GM12878 (cell line): ENCODE data around the gene CTSE. TPM values are rescaled to one million over a fixed set of nuclear protein-coding genes. Genes with fewer than 3 reads are reported as not detected.

Source experiments
- ASH2L ChIP-seq: fragments of 300-600, 200-600 bp; sonication (generic); IDR thresholded peaks from 2 replicates; pipeline ENCODE4 v1.6.1; 2017; ENCODE audit warnings: low read depth, mild to moderate bottlenecking, borderline replicate concordance
- BHLHE40 ChIP-seq, 2 experiments: fragments of 450-650 bp in 1 of 2; IDR thresholded peaks; 2 replicates each; pipeline ENCODE4 v1.6.1; 2011 to 2017; ENCODE audit warnings: low read depth in 2 of 2, borderline replicate concordance in 1 of 2, improper control_type of control experiment in 1 of 2, low read length in 1 of 2, mild to moderate bottlenecking in 1 of 2
- HDGF ChIP-seq: fragments of 450-650 bp; IDR thresholded peaks from 2 replicates; pipeline ENCODE4 v1.6.1; 2016; ENCODE audit warnings: antibody characterized with exemption
- MTA3 ChIP-seq: IDR thresholded peaks from 2 replicates; pipeline ENCODE4 v1.6.1; 2012; ENCODE audit warnings: low read length, inconsistent platforms, borderline replicate concordance
- POLR2AphosphoS2 ChIP-seq: IDR thresholded peaks from 2 replicates; pipeline ENCODE4 v1.6.1; 2011; ENCODE audit warnings: low read depth, mild to moderate bottlenecking, low read length, improper control_type of control experiment, moderate library complexity
- RB1 ChIP-seq: fragments of 450-650 bp; formaldehyde crosslinking; IDR thresholded peaks from 2 replicates; pipeline ENCODE4 v1.6.1; 2017; ENCODE audit warnings: mild to moderate bottlenecking, borderline replicate concordance
- RBBP5 ChIP-seq: fragments of 200-600 bp; sonication (generic); conservative IDR thresholded peaks from 2 replicates; pipeline ENCODE4 v1.6.1; 2016
- SIN3A ChIP-seq: IDR thresholded peaks from 2 replicates; pipeline ENCODE4 v1.6.1; 2012; ENCODE audit warnings: low read depth, low read length, improper control_type of control experiment
- SREBF1 ChIP-seq: IDR thresholded peaks from 2 replicates; pipeline ENCODE4 v1.6.1; 2012; ENCODE audit warnings: mild to moderate bottlenecking, low read length
- TARDBP ChIP-seq: IDR thresholded peaks from 2 replicates; pipeline ENCODE4 v1.6.1; 2016; ENCODE audit warnings: borderline replicate concordance
- polyA plus RNA-seq, 11 experiments: library from polyadenylated mRNA; depleted of rRNA in 4 of 11; unstranded in 6 of 11; stranded (reverse) in 5 of 11; fragments of >200 nt; fragmentation: Nextera tagmentation in 4 of 11; fragmentation: Illumina TruSeq in 1 of 11; extraction: Ambion mirVana in 4 of 11; extraction: Trizol in 1 of 11; gene quantifications; 1 replicate in 1 of 11; 2 replicates in 10 of 11; pipeline versions ENCODE4 v1.2.1 to v1.2.3, GENCODE V29; 2011 to 2016; ENCODE audit warnings: inconsistent platforms in 2 of 11, missing spikeins in 2 of 11, low read depth in 1 of 11
- total RNA-seq, 4 experiments: library from RNA; depleted of rRNA in 3 of 4; stranded (reverse); fragments of >200 nt in 3 of 4; fragmentation: Illumina TruSeq in 1 of 4; extraction: Trizol in 1 of 4; gene quantifications; 2 replicates each; pipeline versions ENCODE4 v1.2.1 to v1.2.3, GENCODE V29; 2013 to 2021
- TF ChIP-seq, protein P1 (sequence below): fragments of 450-650 bp; IDR thresholded peaks from 2 replicates; pipeline ENCODE4 v1.6.1; 2016; ENCODE audit warnings: mild to moderate bottlenecking, moderate library complexity, borderline replicate concordance
- TF ChIP-seq, protein P2 (sequence below): fragments of 450-650 bp; conservative IDR thresholded peaks from 2 replicates; pipeline ENCODE4 v1.6.1; 2017; ENCODE audit warnings: mild to moderate bottlenecking, moderate library complexity

The CTSE gene
- total and polyA plus RNA-seq, 10 of the 15 experiments (the other 5 are each of a cell fraction or from before 2014, with no cell fraction given): 0.26 TPM; not detected in 9

DNA sequence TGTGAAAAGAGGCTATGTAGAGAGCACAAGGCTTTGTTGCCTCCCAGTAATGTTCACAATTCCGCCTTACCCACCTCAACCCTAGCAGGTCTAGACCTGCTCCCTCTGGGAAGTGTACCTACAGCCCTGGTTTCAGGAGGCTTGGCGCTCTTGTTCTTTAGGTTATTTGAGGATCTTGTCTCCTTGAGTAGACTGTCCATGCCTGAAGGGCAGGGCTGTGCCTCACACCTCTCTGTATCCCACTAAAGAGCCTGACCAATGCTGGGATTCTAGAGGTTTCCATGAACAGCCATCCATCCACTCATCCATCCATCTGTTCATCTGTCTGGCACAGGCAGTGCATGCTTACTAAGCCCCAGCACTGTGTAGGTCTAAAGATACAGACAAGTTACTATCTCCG is 21.5 kb downstream of the CTSE start (continued):
- TF ChIP-seq, protein P1, sequence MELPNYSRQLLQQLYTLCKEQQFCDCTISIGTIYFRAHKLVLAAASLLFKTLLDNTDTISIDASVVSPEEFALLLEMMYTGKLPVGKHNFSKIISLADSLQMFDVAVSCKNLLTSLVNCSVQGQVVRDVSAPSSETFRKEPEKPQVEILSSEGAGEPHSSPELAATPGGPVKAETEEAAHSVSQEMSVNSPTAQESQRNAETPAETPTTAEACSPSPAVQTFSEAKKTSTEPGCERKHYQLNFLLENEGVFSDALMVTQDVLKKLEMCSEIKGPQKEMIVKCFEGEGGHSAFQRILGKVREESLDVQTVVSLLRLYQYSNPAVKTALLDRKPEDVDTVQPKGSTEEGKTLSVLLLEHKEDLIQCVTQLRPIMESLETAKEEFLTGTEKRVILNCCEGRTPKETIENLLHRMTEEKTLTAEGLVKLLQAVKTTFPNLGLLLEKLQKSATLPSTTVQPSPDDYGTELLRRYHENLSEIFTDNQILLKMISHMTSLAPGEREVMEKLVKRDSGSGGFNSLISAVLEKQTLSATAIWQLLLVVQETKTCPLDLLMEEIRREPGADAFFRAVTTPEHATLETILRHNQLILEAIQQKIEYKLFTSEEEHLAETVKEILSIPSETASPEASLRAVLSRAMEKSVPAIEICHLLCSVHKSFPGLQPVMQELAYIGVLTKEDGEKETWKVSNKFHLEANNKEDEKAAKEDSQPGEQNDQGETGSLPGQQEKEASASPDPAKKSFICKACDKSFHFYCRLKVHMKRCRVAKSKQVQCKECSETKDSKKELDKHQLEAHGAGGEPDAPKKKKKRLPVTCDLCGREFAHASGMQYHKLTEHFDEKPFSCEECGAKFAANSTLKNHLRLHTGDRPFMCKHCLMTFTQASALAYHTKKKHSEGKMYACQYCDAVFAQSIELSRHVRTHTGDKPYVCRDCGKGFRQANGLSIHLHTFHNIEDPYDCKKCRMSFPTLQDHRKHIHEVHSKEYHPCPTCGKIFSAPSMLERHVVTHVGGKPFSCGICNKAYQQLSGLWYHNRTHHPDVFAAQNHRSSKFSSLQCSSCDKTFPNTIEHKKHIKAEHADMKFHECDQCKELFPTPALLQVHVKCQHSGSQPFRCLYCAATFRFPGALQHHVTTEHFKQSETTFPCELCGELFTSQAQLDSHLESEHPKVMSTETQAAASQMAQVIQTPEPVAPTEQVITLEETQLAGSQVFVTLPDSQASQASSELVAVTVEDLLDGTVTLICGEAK: no peak
- TF ChIP-seq TARDBP (no peak), SIN3A (no peak), RB1 (no peak), BHLHE40 (IDR thresholded peaks at IDR 0.05; ENCODE audit: borderline replicate concordance in 1 of 2, low read depth in 2 of 2, low read length in 1 of 2) (no peak), SREBF1 (no peak), ASH2L (no peak), POLR2AphosphoS2 (no peak), HDGF (no peak), RBBP5 (no peak), MTA3 (no peak)
- TF ChIP-seq, protein P2, sequence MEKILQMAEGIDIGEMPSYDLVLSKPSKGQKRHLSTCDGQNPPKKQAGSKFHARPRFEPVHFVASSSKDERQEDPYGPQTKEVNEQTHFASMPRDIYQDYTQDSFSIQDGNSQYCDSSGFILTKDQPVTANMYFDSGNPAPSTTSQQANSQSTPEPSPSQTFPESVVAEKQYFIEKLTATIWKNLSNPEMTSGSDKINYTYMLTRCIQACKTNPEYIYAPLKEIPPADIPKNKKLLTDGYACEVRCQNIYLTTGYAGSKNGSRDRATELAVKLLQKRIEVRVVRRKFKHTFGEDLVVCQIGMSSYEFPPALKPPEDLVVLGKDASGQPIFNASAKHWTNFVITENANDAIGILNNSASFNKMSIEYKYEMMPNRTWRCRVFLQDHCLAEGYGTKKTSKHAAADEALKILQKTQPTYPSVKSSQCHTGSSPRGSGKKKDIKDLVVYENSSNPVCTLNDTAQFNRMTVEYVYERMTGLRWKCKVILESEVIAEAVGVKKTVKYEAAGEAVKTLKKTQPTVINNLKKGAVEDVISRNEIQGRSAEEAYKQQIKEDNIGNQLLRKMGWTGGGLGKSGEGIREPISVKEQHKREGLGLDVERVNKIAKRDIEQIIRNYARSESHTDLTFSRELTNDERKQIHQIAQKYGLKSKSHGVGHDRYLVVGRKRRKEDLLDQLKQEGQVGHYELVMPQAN: no peak
